ENCODE data around the gene BMS1.
"Not testable (repeated sequence)": the region's sequence is repeated elsewhere in the genome, so short reads cannot be mapped to it uniquely, and the experiment has no call there.

BMS1 gene, protein sequence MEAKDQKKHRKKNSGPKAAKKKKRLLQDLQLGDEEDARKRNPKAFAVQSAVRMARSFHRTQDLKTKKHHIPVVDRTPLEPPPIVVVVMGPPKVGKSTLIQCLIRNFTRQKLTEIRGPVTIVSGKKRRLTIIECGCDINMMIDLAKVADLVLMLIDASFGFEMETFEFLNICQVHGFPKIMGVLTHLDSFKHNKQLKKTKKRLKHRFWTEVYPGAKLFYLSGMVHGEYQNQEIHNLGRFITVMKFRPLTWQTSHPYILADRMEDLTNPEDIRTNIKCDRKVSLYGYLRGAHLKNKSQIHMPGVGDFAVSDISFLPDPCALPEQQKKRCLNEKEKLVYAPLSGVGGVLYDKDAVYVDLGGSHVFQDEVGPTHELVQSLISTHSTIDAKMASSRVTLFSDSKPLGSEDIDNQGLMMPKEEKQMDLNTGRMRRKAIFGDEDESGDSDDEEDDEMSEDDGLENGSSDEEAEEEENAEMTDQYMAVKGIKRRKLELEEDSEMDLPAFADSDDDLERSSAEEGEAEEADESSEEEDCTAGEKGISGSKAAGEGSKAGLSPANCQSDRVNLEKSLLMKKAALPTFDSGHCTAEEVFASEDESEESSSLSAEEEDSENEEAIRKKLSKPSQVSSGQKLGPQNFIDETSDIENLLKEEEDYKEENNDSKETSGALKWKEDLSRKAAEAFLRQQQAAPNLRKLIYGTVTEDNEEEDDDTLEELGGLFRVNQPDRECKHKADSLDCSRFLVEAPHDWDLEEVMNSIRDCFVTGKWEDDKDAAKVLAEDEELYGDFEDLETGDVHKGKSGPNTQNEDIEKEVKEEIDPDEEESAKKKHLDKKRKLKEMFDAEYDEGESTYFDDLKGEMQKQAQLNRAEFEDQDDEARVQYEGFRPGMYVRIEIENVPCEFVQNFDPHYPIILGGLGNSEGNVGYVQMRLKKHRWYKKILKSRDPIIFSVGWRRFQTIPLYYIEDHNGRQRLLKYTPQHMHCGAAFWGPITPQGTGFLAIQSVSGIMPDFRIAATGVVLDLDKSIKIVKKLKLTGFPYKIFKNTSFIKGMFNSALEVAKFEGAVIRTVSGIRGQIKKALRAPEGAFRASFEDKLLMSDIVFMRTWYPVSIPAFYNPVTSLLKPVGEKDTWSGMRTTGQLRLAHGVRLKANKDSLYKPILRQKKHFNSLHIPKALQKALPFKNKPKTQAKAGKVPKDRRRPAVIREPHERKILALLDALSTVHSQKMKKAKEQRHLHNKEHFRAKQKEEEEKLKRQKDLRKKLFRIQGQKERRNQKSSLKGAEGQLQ

DNA sequence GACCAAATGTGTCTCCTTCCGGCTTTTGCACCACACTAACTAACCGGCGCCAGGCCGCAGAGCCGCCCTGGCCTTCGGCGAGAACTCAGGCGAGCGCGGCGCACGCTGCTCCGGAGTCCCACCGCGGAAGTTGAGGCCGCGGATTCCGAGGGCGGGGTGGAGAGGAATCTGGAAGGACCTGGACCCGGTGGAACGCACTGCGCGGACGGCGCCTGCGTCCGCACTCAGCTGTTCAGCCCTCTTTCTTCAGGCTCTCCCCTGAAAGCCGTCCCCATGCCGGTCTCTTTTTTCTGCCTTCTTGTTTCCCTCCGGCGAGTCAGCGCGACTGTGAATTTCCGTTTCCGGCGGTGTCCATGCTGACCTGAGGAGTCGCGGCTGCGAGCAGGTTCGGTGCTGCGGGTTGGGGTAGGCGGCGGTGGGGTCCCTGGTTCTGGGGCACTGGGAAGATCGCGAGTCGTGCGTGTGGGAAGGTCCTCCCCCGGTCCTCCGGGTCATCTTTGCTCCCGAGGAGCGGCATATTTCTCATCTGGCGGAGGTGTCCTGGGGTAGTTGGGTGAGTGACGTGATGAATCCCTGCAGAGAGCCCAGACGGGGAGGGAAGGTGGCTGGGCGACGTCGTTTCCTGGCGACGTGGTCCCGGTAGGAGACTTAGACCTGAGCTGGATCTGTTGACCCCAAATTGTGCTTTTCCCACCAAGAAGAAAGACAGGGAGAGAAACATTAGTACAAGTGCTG lies at the start of gene BMS1:
Gene BMS1, plus strand, starts transcription at position 350 of the 735 bp plus-strand sequence. CDS start 1,600 bp downstream, outside the sequence.
- peak; percentile 92 for DNase-seq (ENCODE audit: low read depth)
- TF ChIP-seq CTCF (conservative IDR thresholded peaks at IDR 0.05; ENCODE audit: low read length), result no peak
- peak within 1 kb of the TSS; percentile 90 for H3K4me3 ChIP-seq (ENCODE audit: low read length)

DNA sequence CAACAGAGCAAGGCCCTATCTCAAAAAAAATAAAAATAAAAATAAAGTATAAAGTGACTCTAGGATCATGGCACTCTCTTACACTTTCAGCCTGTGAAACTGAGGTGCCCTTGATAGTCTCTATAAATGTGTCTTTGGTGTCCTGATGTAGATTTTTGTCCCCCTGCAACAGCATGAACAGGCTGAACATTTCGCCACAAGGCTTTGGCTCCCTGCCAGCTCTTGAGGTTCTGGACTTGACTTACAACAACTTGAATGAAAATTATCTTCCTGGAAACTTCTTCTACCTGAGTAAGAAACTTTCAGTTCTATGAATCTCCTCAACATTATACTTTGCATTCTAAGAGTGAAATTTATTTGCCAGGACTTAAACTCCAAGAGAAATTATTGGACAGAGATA lies 48.1 kb upstream of the BMS1 start:
- no peak for DNase-seq (ENCODE audit: low read depth)
- no peak for TF ChIP-seq CTCF (conservative IDR thresholded peaks at IDR 0.05; ENCODE audit: low read length)
- H3K4me3 ChIP-seq (ENCODE audit: low read length), result no peak overlapping the region

- no peak for TF ChIP-seq CTCF (conservative IDR thresholded peaks at IDR 0.05; ENCODE audit: low read length)
- no peak overlapping the region for H3K4me3 ChIP-seq (ENCODE audit: low read length)
- no peak for DNase-seq (ENCODE audit: low read depth)
Measured at GRCh38 chr10:42738679-42739078, 43.9 kb upstream of the BMS1 start.

GRCh38 chr10:42741536-42741935 lies 41.1 kb upstream of the BMS1 start:
- not testable (repeated sequence) for DNase-seq (ENCODE audit: low read depth); H3K4me3 ChIP-seq (ENCODE audit: low read length)

DNA sequence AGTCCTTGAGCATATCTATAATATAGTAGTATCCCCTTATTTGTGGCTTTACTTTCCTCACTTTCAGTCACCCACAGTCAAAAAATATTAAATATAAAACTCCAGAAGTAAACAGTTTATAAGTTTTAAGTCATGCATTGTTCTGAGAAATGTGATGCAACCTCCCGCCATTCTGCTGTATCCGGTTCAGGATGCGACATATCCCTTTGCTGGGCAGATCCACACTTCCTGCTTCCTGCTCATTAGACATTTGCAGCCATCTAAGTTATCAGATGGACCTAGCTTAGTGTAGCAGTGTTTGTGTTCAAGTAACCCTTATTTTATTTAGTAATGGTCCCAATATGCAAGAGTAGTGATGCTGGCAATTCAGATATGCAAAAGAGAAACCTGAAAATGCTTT lies 38.9 kb upstream of the BMS1 start:
- no peak overlapping the region for H3K4me3 ChIP-seq (ENCODE audit: low read length)
- no peak for DNase-seq (ENCODE audit: low read depth)
- TF ChIP-seq CTCF (conservative IDR thresholded peaks at IDR 0.05; ENCODE audit: low read length), result no peak

GRCh38 chr10:42744134-42744701 lies 38.4 kb upstream of the BMS1 start:
- no peak for DNase-seq (ENCODE audit: low read depth)
- TF ChIP-seq CTCF (conservative IDR thresholded peaks at IDR 0.05; ENCODE audit: low read length), result no peak
- no peak overlapping the region for H3K4me3 ChIP-seq (ENCODE audit: low read length)

All from AG10803 (cell line).